ENCODE data around the gene KIF19.

Gene KIF19

GRCh38 chr17:74305865-74306654, 20.0 kb upstream of the KIF19 start:
- no peaks in the 10 kb centered on the region for H3K9me3 ChIP-seq (ENCODE audit: insufficient read depth, low read length, severe bottlenecking)
- no peaks in the 10 kb centered on the region for H4K20me1 ChIP-seq (ENCODE audit: insufficient read depth, low read length)
- H3K9ac ChIP-seq (ENCODE audit: low read depth, low read length): no peak overlapping the region
- ATAC-seq (ENCODE audit: insufficient read depth, low read depth) (no peak), DNase-seq (no peak)
- H3K79me2 ChIP-seq (ENCODE audit: insufficient read depth, low read length): no peaks in the 10 kb centered on the region
- no peaks in the 10 kb centered on the region for H3K4me1 ChIP-seq (ENCODE audit: insufficient read depth, low read length)
- no peak overlapping the region for H3K4me2 ChIP-seq (ENCODE audit: insufficient read depth, low read length)
- H3K27me3 ChIP-seq (ENCODE audit: insufficient read depth, low read length, poor library complexity): no peaks in the 10 kb centered on the region
- no peak for TF ChIP-seq EZH2 (IDR thresholded peaks at IDR 0.05; ENCODE audit: borderline replicate concordance, low read depth, low read length, severe bottlenecking)
- no peak for TF ChIP-seq CTCF (IDR thresholded peaks at IDR 0.05; ENCODE audit: borderline replicate concordance, extremely low read depth, low read length, poor library complexity, severe bottlenecking)
- no peak overlapping the region for H2AFZ ChIP-seq (ENCODE audit: low read depth, low read length)
- no peak overlapping the region for H3K27ac ChIP-seq (ENCODE audit: low read length)
- no peak overlapping the region for H3K4me3 ChIP-seq (ENCODE audit: low read depth in 1 of 2, low read length in 2 of 2)
- no peaks in the 10 kb centered on the region for H3K36me3 ChIP-seq (ENCODE audit: insufficient read depth, low read length)

DNA sequence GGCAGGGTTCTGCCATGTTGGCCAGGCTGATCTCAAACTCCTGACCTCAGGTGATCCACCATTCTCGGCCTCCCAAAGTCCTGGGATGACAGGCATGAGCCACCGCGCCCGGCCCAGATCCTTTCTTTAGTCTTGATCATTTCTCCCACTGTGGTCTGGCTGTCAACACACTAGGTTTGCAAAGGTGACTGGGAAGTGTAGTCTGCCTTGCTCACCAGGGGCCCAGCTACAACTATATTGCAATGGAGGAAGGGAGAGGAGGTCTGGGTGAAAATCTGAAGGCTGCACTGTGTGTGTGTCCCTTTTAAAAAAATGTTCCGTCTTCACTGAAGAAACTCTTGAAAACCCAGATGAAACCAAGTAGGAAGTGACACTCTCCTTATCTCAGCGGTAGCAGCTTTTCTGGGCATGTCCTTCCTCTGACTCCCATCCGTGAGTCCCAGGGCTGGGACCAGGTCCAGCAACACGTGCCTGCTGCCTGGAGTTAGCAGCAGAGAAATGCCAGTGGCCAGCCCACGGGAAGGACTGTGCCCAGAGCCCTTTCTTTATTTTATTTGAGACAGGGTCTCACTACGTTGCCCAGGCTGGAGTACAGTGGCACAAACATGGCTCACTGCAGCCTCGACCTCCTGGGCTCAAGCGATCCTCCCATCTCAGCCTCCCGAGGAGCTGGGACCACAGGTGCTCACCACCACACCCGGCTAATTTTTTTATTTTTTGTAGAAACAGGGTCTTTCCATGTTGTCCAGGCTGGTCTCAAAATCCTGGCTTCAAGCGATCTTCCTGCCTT, 17.8 kb upstream of the KIF19 start:
- Histone ChIP-seq H3K4me3 (ENCODE audit: low read depth in 1 of 2, low read length in 2 of 2) (no peak overlapping the region), H3K9ac (ENCODE audit: low read depth, low read length) (no peak overlapping the region)
- no peak for ATAC-seq (ENCODE audit: insufficient read depth, low read depth)

DNA sequence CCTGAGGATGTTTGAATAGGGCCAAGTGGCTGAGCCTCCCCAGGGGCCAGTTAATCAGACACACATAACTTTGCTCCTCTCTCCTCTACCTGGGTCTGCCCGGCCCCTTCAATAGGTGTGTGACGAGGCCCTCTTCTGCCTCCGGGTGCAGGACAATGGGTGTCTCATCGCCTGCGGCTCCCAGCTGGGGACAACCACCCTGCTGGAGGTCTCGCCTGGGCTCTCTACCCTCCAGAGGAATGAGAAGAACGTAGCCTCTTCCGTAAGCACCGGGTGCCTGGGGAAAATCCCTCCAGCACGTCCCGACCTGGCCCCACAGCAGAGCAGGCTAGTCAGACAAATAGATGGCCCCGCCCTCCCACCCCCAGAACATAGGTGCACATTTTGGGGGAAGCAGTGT, 16.1 kb upstream of the KIF19 start:
- TF ChIP-seq EZH2 (IDR thresholded peaks at IDR 0.05; ENCODE audit: borderline replicate concordance, low read depth, low read length, severe bottlenecking): no peak
- no peak for TF ChIP-seq CTCF (IDR thresholded peaks at IDR 0.05; ENCODE audit: borderline replicate concordance, extremely low read depth, low read length, poor library complexity, severe bottlenecking)

More for the DNA sequence above, 17.8 kb upstream of the KIF19 start:
- Histone ChIP-seq H3K27ac (ENCODE audit: low read length) (no peak overlapping the region), H3K79me2 (ENCODE audit: insufficient read depth, low read length) (no peaks in the 10 kb centered on the region), H3K4me2 (ENCODE audit: insufficient read depth, low read length) (no peak overlapping the region), H3K9me3 (ENCODE audit: insufficient read depth, low read length, severe bottlenecking) (peaks cover 3% of the 10 kb centered on the region), H3K4me1 (ENCODE audit: insufficient read depth, low read length) (no peaks in the 10 kb centered on the region), H3K36me3 (ENCODE audit: insufficient read depth, low read length) (no peaks in the 10 kb centered on the region), H4K20me1 (ENCODE audit: insufficient read depth, low read length) (no peaks in the 10 kb centered on the region), H3K27me3 (ENCODE audit: insufficient read depth, low read length, poor library complexity) (no peaks in the 10 kb centered on the region), H2AFZ (ENCODE audit: low read depth, low read length) (no peak overlapping the region)
- no peak for DNase-seq
- TF ChIP-seq CTCF (IDR thresholded peaks at IDR 0.05; ENCODE audit: borderline replicate concordance, extremely low read depth, low read length, poor library complexity, severe bottlenecking): no peak

More for the DNA sequence above, 16.1 kb upstream of the KIF19 start:
- H4K20me1 ChIP-seq (ENCODE audit: insufficient read depth, low read length): no peaks in the 10 kb centered on the region
- H3K27ac ChIP-seq (ENCODE audit: low read length): no peak overlapping the region
- no peaks in the 10 kb centered on the region for H3K79me2 ChIP-seq (ENCODE audit: insufficient read depth, low read length)
- H3K9me3 ChIP-seq (ENCODE audit: insufficient read depth, low read length, severe bottlenecking): peaks cover 3% of the 10 kb centered on the region
- ATAC-seq (ENCODE audit: insufficient read depth, low read depth): no peak
- H3K27me3 ChIP-seq (ENCODE audit: insufficient read depth, low read length, poor library complexity): no peaks in the 10 kb centered on the region
- no peaks in the 10 kb centered on the region for H3K36me3 ChIP-seq (ENCODE audit: insufficient read depth, low read length)
- H3K4me2 ChIP-seq (ENCODE audit: insufficient read depth, low read length): no peak overlapping the region
- no peak overlapping the region for H2AFZ ChIP-seq (ENCODE audit: low read depth, low read length)
- no peak overlapping the region for H3K9ac ChIP-seq (ENCODE audit: low read depth, low read length)
- DNase-seq: no peak
- no peaks in the 10 kb centered on the region for H3K4me1 ChIP-seq (ENCODE audit: insufficient read depth, low read length)
- no peak overlapping the region for H3K4me3 ChIP-seq (ENCODE audit: low read depth in 1 of 2, low read length in 2 of 2)

Measured in DND-41 (cell line).